ENCODE results near the gene ABCC6.
"Not testable (repeated sequence)": the region's sequence is repeated elsewhere in the genome, so short reads cannot be mapped to it uniquely, and the experiment has no call there.

ABCC6 gene

GRCh38 chr16:16207787-16208334 lies 15.4 kb downstream of the ABCC6 start:
- DNase-seq; H3K56ac ChIP-seq (ENCODE audit: low read length); H3K79me1 ChIP-seq (ENCODE audit: low read length); H3K27ac ChIP-seq (ENCODE audit: low read depth, low read length); H3K36me3 ChIP-seq (ENCODE audit: control insufficient read depth, insufficient read depth, low read length); H3K27me3 ChIP-seq (ENCODE audit: insufficient read depth, low read length, poor library complexity); H2BK120ac ChIP-seq (ENCODE audit: low read depth, low read length); H2BK5ac ChIP-seq (ENCODE audit: low read length); H3K79me2 ChIP-seq (ENCODE audit: control insufficient read depth, insufficient read depth, low read length); H4K8ac ChIP-seq (ENCODE audit: low read depth, low read length); H3K9ac ChIP-seq (ENCODE audit: low read length); H3K4me1 ChIP-seq (ENCODE audit: control insufficient read depth, low read depth, low read length); H2BK15ac ChIP-seq (replicated peaks; ENCODE audit: low read depth); H3K23ac ChIP-seq (ENCODE audit: low read length); H3K4me3 ChIP-seq (ENCODE audit: low read length); H4K5ac ChIP-seq (ENCODE audit: low read length); H3K4ac ChIP-seq (ENCODE audit: low read depth, low read length); H3K18ac ChIP-seq (ENCODE audit: low read length); H3K4me2 ChIP-seq (ENCODE audit: low read length); H2AK5ac ChIP-seq (ENCODE audit: low read length): not testable (repeated sequence)
- no CpG with 5 or more reads among the region's 6 CpGs for WGBS (ENCODE audit: extremely low coverage, insufficient coverage, low lambda C conversion rate)

- not testable (repeated sequence) for H3K36me3 ChIP-seq (ENCODE audit: control insufficient read depth, insufficient read depth, low read length); H3K27ac ChIP-seq (ENCODE audit: low read depth, low read length); H2BK5ac ChIP-seq (ENCODE audit: low read length); H3K79me2 ChIP-seq (ENCODE audit: control insufficient read depth, insufficient read depth, low read length); H4K5ac ChIP-seq (ENCODE audit: low read length); H3K56ac ChIP-seq (ENCODE audit: low read length); H3K27me3 ChIP-seq (ENCODE audit: insufficient read depth, low read length, poor library complexity); H3K23ac ChIP-seq (ENCODE audit: low read length); H2BK15ac ChIP-seq (replicated peaks; ENCODE audit: low read depth); H3K4ac ChIP-seq (ENCODE audit: low read depth, low read length); H3K4me3 ChIP-seq (ENCODE audit: low read length); H3K9ac ChIP-seq (ENCODE audit: low read length); H3K4me1 ChIP-seq (ENCODE audit: control insufficient read depth, low read depth, low read length); H4K8ac ChIP-seq (ENCODE audit: low read depth, low read length); H3K79me1 ChIP-seq (ENCODE audit: low read length); H2BK120ac ChIP-seq (ENCODE audit: low read depth, low read length); H3K4me2 ChIP-seq (ENCODE audit: low read length); DNase-seq; H3K18ac ChIP-seq (ENCODE audit: low read length); H2AK5ac ChIP-seq (ENCODE audit: low read length)
- no CpG with 5 or more reads among the region's 4 CpGs for WGBS (ENCODE audit: extremely low coverage, insufficient coverage, low lambda C conversion rate)
Measured at GRCh38 chr16:16207097-16207786, 16.1 kb downstream of the ABCC6 start.

GRCh38 chr16:16205864-16206263 lies 17.4 kb downstream of the ABCC6 start:
- not testable (repeated sequence) for H3K4me2 ChIP-seq (ENCODE audit: low read length); DNase-seq; H3K9ac ChIP-seq (ENCODE audit: low read length); H4K8ac ChIP-seq (ENCODE audit: low read depth, low read length); H3K18ac ChIP-seq (ENCODE audit: low read length); H3K36me3 ChIP-seq (ENCODE audit: control insufficient read depth, insufficient read depth, low read length); H2BK5ac ChIP-seq (ENCODE audit: low read length); H3K79me1 ChIP-seq (ENCODE audit: low read length); H3K4me1 ChIP-seq (ENCODE audit: control insufficient read depth, low read depth, low read length); H3K23ac ChIP-seq (ENCODE audit: low read length); H2BK15ac ChIP-seq (replicated peaks; ENCODE audit: low read depth); H3K27ac ChIP-seq (ENCODE audit: low read depth, low read length); H3K27me3 ChIP-seq (ENCODE audit: insufficient read depth, low read length, poor library complexity); H3K56ac ChIP-seq (ENCODE audit: low read length); H3K79me2 ChIP-seq (ENCODE audit: control insufficient read depth, insufficient read depth, low read length); H3K4ac ChIP-seq (ENCODE audit: low read depth, low read length); H3K4me3 ChIP-seq (ENCODE audit: low read length); H2BK120ac ChIP-seq (ENCODE audit: low read depth, low read length); H2AK5ac ChIP-seq (ENCODE audit: low read length); H4K5ac ChIP-seq (ENCODE audit: low read length)
- WGBS (ENCODE audit: extremely low coverage, insufficient coverage, low lambda C conversion rate): no CpG with 5 or more reads among the region's 2 CpGs

- not testable (repeated sequence) for H3K4ac ChIP-seq (ENCODE audit: low read depth, low read length); H3K36me3 ChIP-seq (ENCODE audit: control insufficient read depth, insufficient read depth, low read length); H3K4me3 ChIP-seq (ENCODE audit: low read length); H2BK5ac ChIP-seq (ENCODE audit: low read length); H4K8ac ChIP-seq (ENCODE audit: low read depth, low read length); DNase-seq; H3K79me1 ChIP-seq (ENCODE audit: low read length); H2BK120ac ChIP-seq (ENCODE audit: low read depth, low read length); H4K5ac ChIP-seq (ENCODE audit: low read length); H3K27ac ChIP-seq (ENCODE audit: low read depth, low read length); H3K79me2 ChIP-seq (ENCODE audit: control insufficient read depth, insufficient read depth, low read length); H3K4me2 ChIP-seq (ENCODE audit: low read length); H2BK15ac ChIP-seq (replicated peaks; ENCODE audit: low read depth); H3K23ac ChIP-seq (ENCODE audit: low read length); H3K27me3 ChIP-seq (ENCODE audit: insufficient read depth, low read length, poor library complexity); H3K9ac ChIP-seq (ENCODE audit: low read length); H3K4me1 ChIP-seq (ENCODE audit: control insufficient read depth, low read depth, low read length); H2AK5ac ChIP-seq (ENCODE audit: low read length); H3K56ac ChIP-seq (ENCODE audit: low read length); H3K18ac ChIP-seq (ENCODE audit: low read length)
- no CpG with 5 or more reads among the region's 8 CpGs for WGBS (ENCODE audit: extremely low coverage, insufficient coverage, low lambda C conversion rate)
Measured at GRCh38 chr16:16204552-16204951, 18.7 kb downstream of the ABCC6 start.

GRCh38 chr16:16203494-16203893 lies 19.8 kb downstream of the ABCC6 start:
- H3K4ac ChIP-seq (ENCODE audit: low read depth, low read length); H2BK120ac ChIP-seq (ENCODE audit: low read depth, low read length); DNase-seq; H3K18ac ChIP-seq (ENCODE audit: low read length); H3K4me2 ChIP-seq (ENCODE audit: low read length); H3K79me2 ChIP-seq (ENCODE audit: control insufficient read depth, insufficient read depth, low read length); H4K8ac ChIP-seq (ENCODE audit: low read depth, low read length); H3K36me3 ChIP-seq (ENCODE audit: control insufficient read depth, insufficient read depth, low read length); H2BK5ac ChIP-seq (ENCODE audit: low read length); H3K79me1 ChIP-seq (ENCODE audit: low read length); H3K4me3 ChIP-seq (ENCODE audit: low read length); H3K23ac ChIP-seq (ENCODE audit: low read length); H3K27me3 ChIP-seq (ENCODE audit: insufficient read depth, low read length, poor library complexity); H3K56ac ChIP-seq (ENCODE audit: low read length); H3K4me1 ChIP-seq (ENCODE audit: control insufficient read depth, low read depth, low read length); H3K9ac ChIP-seq (ENCODE audit: low read length); H2AK5ac ChIP-seq (ENCODE audit: low read length); H3K27ac ChIP-seq (ENCODE audit: low read depth, low read length); H4K5ac ChIP-seq (ENCODE audit: low read length); H2BK15ac ChIP-seq (replicated peaks; ENCODE audit: low read depth): not testable (repeated sequence)
- WGBS (ENCODE audit: extremely low coverage, insufficient coverage, low lambda C conversion rate): no CpG with 5 or more reads among the region's 6 CpGs
